Activated T-helper 1 cell treated with Interleukin-2 at 50 U/mL for 16 hours (primary cell): ENCODE results near the gene ZIC1.

Experiments used
- DNase-seq: peaks from one replicate; pipeline ENCODE4 v3.0.0-alpha.2; 2020; ENCODE audit warnings: low read depth

Gene ZIC1

DNA sequence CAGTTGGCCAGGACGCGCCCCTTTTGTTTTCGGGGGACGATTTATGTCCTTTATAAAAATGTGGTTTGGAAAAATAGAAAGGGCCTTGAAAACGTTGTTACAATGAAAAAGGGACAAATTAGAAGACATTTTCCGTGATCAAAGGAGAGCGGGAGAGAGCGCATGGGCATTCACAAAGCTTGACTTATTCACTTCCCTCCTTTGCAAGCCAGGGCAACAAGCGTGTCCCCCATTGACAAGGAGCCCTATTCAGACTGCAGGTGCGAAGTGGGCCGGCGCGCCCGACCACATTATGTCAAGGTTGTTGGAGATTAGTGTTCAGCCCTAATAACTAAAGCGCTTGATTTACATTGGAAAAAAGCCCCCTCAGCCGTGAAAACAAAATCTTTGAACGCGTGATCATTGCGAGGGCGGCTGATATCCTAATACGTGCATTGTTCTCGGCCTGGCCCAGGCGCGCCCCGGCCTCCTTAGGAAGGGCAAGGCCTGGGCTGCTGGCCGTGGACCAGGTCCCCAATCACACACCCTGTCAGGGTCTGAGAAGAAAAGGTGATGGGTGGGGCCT is 28.7 kb upstream of the ZIC1 start:
- no peak for DNase-seq

DNA sequence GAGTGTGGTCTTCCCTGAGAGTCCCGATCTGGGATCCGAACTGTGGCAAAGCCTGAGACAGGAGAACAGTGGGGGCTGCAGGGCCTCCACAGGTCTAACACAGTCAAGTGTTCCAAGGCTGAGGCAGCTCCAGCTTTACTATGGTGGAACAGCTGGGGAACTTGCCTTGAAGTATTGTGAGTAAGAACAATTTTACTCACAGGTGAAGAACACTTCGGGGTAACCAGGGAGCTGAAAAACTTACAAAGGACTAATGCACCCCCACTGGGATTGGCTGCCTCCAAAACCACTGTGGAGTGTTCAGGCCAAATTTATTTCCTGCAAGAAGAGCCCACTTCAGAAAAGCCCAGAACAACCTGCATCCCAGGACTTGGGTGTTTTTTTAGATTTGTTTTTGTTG is 28.2 kb upstream of the ZIC1 start:
- no peak for DNase-seq

DNA sequence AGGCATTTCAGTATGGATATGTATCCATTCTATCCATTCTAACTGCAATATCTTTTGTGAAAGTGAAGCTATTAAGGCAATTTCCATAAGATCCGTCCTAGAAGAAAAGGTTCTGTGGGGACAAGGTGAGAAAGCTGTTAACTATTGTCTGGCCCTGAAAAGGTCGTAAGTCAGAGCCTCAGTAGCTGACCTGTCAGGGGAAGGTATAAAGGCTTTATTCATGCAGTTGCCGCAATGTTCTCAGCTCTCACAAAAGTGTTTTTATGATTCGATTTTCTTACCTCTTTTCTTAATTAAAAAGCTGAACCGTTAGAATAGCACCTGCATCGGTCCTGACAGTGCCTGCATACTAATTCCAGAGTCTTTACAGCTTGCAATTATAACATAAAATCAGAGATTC is 27.6 kb upstream of the ZIC1 start:
- no peak for DNase-seq

DNA sequence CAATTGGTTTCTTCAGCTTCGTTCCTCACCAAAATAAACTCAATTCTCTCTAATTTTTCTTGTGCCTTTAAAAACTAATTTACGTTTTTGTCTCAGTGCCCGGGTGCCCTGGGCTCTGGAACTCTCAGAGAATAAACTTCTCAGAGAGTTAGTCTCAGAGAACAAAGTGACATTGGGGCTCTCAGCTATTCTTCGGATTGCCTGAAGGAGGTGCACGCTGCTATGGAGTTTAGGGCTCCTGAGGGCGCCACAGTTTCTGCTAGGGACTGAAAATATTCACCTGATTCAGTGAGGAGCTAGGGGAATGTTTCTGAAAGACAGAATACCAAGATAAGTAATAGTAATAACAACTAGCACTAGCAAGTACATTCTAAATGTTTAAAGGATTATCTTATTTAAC is 25.5 kb upstream of the ZIC1 start:
- DNase-seq = no peak

DNA sequence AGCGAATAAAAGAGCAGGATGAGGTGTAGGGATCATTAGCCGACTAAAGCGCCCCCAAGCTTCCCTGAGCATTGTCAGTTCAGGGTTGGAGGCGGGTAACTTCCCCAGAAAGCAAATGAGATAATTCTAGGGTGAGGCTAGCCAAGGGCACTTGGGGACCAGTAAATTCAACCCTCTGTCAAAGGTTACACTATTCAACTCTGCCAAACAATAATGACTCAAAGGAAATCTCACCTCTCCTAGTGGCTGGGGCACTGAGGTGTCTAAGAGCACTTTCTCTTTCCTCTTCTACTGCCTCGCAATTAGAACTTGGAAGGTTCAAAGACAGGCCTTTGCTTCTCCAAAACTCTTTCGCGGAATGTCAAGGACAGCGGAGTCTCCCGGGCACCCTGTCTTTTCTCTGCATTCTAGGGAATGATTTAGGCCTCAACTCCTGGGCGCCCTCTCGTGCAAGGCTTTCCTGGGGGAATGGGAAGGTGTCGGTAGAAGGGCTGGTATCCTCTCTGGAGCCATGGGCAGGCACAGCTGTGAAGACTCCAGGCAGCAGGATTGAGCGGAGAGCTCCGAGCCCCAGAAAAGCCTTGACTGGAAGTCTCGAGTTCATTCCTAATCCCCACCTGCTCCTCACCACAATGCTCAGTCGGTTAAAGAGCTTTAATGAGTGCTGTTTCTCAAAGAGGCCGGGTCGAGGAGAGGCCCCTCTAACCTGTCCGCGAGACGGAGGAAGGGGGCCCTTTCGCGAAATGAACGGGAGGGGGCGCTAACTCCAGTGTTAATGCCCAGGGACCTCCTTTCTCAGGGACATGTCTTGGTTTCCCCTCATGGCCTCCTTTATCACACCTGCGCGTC is 24.7 kb upstream of the ZIC1 start:
- no peak for DNase-seq

DNA sequence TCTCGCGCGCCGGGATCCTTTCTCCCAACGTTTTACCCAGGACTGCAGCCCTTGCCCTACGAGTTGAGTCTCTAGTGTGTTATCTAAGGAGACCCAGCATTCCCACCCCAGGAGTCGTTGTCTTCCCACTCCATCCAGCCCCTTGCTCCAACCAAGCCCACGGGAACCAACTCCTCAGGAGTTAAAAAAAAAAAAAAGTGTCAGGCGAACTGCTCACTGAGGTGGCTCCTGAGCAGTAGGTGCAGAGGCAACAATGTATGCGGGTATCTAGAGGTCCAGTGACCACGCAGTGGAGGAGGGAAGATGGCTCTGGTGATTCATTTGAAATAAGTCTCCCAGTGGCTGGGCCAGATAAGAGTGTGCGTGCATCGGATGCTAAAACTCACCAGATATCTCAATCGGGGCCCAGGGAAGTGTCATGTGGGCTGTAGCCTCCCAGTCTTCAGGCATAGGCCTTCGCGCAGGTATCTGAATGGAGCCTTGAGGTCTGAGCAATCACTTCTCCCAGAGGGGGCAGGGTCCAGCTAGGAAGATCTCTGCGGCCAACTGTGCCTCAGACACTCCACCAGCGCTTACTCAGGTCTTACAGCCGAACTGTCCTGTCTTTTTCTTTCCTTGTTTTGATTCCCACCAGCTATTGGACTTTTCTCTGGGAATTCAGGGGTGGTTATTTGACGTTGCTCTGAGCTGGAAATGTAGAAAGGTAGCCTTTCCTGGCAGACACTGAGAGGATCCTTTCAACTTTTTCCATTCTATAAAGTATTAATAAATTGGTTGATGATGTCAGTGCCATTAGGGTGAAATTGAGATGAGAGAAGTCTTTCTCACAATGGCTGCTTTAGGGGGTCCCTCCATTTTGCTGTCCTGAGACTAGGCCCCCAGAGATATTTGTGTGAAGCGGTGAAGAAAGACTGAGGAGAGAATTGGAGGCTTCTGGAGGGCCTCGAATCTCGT is 23.8 kb upstream of the ZIC1 start:
- DNase-seq = no peak

DNA sequence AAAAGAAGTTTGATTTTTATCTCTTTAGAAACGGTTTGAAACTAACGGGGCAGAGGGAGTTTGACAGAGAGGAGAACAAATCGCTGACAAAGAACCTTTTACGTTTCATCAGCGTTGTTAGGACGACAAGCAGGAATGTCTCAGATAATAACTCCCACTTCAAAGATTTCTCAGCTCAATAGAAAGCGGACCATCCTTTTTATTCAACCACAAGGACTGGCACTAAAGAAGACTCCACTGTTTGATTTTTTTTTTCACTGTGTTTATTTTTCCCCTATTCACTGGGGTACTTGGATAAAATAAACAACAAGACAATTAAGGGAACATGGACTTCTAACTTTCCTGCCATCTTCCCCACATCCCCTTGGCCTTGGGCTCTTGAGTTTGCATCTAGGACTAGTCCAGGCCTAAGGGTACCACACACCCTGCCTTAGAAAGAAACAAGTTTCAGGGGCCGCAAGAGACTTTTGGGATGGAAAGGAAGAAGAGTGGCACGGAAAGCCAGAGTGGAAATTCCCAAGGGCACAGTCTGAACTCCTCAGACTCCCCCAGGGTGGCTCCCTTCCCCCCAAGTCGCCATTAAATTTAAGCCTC is 21.8 kb upstream of the ZIC1 start:
- no peak for DNase-seq

DNA sequence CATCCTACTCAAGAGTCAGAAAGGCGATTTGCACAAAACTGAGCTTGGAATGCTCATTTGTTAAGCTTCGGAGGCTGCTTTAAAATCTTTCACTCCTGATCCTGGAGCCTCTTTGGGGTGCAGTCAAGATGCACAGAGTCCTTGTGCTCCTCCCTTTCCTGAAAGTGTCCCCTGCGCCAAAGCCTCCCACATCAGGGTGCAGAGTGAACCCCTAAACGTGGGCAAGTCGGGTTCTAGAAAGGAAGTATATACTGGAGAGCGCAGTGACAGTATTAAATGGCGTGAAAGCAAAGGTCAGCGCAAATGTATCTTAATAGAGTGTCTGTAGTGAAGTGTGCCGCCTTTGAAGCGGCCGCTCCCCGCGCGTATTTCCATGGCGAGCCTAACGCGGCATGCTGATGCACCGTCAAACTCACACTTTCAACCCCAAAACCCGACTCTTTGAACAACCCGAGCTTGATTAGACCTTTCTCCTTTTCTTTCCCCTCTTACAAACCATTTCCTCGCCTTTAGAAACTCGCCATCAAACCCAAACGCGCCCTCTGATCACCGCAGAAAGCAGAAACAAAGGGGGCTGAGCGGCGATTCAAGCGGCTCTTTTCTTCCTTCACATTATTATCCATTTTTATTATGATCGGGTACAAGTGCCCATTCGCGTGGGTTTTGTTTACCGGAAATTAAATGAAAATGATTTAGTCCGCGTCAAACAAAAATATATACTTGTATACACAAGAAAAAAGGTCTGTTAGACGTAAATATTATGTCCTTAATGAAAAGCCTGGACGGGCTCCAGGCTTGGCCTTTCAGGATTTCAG is 21.1 kb upstream of the ZIC1 start:
- DNase-seq = no peak

DNA sequence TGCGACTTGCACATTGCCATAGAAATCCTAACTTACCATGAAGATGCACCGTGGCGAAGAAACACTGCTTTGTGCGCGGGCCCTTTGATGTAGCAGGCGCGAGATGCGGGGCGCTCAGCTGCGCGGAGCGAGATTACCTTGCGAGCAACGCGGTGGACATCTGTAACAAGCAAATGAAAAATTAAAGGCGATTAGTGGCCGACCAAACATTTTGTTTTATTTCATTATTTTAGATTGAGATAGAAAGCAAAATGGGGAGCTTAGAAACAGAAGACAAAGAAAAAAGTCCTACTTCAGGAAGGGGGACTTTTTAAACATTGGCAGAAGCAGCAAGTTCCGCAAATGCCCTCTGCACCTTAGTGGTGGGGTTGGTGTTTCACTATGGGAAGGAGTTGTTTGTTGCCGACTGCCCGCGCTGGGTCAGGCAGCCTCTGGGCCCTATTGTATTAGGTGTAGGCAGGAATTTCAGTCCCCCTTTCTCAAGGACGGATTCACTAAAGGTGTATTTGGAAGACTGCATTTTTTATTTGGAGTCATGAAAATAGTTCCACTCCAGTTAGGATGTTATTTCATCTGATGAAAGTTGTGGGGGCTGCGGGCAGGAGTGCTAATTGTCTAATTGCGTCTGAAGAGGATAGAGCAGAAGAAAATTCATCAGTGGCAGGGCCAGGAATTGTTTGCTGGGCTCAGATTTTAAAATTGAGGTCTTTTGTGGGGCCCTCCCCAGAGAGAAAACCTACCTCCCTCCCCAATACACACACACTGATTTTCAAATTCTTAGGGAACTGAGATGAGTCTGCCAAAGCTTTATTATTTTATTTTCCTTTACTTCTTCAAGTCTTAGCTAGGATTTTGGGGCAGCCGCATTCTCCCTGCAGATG is 20.2 kb upstream of the ZIC1 start:
- no peak for DNase-seq

DNA sequence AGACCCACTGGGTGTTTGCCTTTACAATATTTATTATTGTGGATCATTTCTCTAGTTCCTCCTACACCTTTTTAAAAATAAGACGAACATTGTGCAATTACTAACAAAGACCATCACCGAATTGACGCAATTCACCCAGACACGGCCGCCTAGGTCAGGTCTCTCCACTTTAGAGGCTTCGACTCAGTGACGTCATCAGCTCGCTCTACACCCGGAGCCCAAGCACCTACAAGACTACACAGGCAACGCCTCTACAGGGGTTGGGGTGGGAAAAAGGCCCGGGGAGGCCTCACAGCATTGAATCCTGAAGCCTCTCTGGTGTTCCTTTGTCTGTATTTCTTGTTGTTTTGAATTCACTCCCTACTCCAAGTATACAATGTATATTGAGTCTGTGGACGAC is 19.4 kb upstream of the ZIC1 start:
- no peak for DNase-seq

DNA sequence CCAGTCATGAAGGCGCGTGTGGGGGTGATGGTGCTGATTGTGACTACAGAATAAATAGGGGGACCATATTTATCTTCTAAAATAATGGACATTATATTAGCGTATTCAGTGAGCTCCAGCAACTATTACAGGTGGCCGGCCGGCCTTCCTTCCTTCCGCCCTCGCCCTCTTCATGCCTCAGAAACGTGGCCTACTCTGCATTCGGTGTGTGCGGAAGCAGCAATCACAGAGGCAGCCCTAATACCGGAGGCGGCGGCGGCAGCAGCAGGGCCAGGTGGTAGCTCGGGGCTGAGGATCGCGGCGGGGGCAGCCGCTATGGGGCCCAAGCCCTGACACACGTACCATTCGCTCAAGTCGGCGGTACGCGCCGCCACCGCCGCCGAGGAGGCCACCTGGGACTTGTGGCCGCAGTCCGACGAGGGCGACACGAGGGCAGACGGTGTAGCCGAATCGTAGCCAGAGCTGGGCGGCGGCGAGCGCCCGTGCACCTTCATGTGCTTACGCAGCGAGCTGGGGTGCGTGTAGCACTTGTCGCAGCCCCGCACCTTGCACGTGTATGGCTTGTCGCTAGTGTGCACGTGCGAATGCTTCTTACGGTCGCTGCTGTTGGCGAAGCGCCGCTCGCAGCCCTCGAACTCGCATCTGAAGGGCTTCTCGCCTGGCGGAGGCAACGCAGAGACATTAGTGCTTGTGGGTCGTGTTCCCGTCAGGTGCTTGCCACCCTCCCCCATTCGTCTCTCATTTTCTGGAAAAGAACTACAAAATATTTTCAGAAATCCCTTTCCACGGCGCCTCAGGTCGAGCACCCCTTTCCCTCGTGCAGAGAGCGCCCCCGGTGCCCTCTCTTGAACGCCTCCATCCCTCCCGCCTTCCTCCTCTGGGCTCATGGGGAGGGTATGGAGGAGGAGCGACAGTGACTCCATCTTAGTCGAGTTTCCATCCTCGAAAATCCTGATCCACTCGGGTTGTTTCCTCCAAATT is 18.3 kb upstream of the ZIC1 start:
- no peak for DNase-seq

DNA sequence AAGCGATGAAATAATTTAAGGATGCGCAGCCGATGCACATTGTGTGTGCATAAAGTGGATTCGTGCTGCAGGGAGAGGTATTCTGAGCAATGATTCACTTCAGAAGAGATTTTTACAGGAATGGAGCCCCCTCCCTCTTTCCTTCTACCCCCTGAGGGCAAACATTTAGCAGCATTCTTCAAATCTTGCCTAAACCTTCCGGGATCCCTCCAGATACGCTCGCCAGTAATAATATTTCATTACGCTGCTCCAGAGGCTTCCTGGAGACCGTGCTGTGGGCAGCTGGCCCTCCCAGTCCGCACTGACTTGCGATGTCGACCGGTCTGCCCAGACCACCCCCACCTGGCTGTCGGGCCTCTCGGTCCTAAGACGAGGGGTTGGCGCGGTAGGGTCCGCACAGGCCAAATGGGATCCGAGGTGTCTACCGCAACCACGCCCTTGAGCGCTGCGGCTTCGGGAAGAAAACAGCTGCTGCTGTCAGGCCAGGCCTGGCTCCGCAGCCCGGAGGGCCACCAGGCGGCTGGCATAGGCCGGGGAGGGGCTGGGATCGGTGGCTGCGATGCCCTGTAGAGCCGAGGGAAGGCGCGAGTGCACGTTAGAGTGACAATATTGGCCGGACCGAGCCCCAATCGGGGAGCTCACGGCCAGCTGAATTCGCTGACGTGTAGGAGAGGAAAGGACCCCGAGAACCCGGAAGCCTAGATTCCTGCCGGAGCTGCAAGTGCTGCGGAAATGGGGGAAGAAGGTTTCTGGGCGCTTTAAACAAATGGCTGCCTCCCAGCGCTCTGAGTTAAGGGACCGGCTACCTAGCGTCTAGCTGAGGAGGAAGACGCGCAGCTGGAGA is 17.2 kb upstream of the ZIC1 start:
- no peak for DNase-seq

DNA sequence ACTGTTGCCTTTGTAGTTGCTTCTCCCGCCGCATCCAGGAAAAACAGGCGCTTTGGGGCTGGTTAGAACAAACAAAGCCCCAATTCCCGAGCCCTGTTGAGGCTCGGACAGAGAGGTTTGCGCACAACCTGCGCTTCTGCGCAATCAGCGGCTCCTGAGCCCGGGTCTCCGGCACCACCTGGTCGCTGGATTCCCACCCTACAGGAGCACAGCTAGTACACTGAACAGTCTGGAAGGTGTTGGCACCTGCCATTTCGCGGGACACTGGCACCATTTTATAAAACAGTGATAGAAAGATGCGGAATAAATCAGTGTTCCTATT is 16.6 kb upstream of the ZIC1 start:
- no peak for DNase-seq

DNA sequence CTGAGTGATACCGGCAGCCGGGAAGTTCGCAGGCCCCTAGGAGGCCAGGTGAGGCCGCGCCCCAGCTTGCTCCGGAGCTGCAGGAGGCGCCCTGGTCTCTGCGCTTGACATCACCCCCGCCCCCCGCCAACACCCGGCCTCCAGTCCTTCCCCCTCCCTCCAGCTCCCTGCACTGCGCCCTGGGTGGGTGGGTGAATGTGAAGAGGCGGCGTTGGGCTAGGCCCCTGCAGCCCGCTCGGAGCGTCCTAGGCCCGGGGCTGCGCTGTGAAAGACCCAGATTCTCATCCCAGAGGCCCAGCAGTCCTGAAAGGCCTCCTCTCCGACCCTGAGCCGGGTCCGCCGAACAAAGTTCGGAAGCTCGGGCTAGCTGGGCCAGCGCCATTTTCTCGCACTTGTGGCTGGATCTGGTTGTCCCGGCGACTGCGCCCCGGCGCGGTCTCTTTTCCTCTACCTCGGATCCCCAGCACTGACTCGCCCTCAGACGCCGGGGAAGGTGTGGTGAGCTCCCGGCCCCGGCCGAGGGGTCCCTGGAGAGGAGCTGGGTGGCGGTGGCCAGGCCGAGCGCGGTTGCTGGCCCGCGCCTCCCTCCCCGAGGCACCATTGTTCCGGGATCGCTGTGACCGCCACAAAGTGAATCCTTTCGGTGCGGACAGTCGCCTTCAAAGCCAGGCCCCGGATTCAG is 15.8 kb upstream of the ZIC1 start:
- no peak for DNase-seq

DNA sequence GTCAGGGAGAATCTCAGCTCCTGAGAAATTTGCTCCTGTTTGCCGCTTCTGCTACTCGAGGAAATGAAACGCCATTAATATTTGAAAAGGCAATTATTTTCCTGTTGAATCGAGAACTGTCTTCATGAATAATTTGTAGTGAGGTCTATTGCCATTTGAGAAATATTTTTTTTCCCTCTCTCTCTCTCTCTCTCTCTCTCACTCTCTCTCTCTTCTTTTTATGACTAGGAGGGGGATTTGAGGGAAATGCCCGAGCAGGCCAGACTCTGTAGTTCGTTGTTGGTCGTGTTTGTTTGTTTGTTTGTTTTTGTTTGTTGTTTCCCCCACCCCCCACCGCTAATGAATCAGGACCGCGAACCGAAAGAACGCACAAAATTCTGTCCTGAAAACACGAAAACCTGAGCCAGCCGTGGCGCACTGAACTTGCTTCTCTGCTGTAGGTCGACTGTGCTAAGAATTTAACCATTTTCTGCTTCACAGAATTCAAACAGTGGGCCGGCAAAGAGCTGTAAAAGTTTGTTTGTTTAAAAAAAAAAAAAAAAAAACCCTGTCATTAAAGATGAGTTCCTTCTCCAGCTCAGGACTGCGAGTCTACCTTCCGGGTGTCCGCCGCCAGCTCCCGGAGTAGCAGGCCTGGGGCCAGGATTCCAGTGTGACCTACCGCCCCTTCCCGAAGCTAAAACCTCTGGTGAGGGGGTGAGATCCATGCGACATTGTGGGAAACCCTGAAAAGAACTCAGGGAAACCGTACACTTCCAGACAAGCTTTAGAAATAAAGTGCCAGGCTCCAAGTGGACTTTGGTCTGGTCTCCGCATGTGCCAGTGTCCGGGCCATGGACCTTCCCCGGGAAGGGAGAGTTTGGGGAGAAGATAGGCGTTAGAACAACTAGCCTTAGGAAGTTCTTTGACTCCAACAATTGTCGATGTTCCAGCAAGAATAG is 15.0 kb upstream of the ZIC1 start:
- no peak for DNase-seq

DNA sequence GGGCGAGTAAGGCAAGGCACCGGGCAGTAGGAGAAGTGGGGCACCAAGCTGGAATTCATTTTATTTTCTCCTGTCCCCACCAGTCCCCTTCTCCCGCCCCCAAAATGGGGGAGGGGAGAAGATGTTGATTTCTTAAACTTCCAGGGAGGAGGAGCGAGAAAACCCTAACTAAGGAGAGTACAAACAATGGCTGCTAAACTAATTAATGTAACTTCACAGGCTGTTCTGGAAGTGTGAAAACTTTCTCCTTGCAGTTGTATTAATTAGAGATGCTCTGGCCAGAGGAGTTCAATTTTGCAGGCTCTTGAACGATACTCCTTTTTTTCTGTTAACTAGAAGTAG is 14.3 kb upstream of the ZIC1 start:
- no peak for DNase-seq
